ENCODE results near the gene USP5.
A peak's percentile ranks its signal among the peaks of the same experiment; 100 is the strongest.
"Not testable (repeated sequence)": the region's sequence is repeated elsewhere in the genome, so short reads cannot be mapped to it uniquely, and the experiment has no call there.

Gene USP5

DNA sequence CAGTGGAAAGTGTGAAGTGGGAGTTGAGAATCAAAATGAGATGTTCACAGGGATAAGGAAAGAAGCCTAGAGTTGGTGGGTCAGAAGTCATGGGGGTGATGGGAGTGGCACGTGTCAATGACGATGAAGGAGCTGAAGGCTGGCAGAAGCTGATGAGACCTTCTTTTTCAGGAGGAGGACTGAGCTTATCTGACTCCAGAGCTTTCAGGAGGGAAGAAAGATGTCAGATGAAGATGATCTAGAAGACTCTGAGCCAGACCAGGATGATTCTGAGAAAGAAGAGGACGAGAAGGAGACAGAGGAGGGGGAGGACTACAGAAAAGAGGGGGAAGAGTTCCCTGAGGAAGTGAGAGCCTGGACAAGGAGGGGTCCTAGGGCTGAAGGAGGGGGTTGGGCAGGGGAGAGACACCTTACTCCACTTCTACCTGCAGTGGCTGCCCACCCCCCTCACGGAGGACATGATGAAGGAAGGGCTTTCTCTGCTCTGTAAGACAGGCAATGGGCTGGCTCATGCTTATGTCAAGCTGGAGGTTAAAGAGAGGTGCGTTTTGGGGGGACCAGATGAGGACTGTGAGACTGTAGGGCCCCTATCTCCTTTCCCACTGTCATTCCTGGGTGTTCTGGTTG is 53.6 kb downstream of the USP5 start:
- no peak for DNase-seq (ENCODE audit: low read depth)
- H3K4me3 ChIP-seq (ENCODE audit: low read length), result peak overlapping the region; percentile 71
- TF ChIP-seq, protein P1, sequence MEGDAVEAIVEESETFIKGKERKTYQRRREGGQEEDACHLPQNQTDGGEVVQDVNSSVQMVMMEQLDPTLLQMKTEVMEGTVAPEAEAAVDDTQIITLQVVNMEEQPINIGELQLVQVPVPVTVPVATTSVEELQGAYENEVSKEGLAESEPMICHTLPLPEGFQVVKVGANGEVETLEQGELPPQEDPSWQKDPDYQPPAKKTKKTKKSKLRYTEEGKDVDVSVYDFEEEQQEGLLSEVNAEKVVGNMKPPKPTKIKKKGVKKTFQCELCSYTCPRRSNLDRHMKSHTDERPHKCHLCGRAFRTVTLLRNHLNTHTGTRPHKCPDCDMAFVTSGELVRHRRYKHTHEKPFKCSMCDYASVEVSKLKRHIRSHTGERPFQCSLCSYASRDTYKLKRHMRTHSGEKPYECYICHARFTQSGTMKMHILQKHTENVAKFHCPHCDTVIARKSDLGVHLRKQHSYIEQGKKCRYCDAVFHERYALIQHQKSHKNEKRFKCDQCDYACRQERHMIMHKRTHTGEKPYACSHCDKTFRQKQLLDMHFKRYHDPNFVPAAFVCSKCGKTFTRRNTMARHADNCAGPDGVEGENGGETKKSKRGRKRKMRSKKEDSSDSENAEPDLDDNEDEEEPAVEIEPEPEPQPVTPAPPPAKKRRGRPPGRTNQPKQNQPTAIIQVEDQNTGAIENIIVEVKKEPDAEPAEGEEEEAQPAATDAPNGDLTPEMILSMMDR (conservative IDR thresholded peaks at IDR 0.05; ENCODE audit: low read depth, low read length), result no peak

DNA sequence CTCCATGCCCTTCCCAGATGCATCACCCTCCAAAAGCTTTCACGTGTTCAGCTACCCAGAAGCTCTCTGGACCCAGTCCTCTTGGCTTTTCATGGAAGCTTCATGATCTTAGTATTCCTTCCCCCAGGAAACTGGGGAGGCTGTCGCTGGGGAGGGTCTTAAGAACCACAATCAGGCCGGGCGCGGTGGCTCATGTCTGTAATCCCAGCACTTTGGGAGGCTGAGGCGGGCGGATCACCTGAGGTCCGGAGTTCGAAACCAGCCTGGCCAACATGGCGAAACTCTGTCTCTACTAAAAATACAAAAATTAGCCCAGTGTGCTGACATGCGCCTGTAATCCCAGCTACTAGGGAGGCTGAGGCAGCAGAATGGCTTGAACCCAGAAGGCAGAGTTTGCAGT is 56.2 kb downstream of the USP5 start:
- not testable (repeated sequence) for H3K4me3 ChIP-seq (ENCODE audit: low read length); DNase-seq (ENCODE audit: low read depth)

DNA sequence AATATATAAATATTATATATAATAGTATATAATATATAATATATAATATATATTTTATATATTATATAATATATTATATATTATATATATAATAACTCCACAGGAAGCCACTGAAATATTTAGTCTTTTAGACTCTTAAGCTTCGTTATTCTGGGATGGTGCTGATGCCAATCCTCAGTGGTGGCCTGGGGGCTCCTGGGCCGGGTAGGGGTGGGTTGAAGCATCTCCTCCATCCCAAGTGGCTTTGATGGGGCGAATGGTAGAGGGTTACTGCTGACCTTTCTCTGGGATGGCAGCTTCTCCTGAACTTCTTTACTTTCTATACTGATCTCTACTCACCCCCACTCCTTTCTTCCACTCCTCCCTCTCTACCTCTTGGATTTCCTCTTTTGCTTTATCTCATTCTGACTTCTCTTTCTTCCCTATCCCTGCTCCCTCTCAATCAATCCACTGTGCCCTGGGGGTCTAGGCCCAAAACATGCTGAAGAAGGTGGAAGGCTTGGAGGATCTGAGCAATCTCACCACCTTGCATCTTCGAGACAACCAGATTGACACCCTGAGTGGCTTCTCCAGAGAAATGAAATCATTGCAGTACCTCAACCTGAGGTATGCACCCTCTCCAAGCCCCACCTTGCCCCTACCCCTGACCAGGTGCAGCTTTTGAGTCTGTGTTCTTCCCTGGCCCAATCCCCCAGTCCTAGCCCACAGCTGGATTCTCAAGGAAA is 57.6 kb downstream of the USP5 start:
- DNase-seq (ENCODE audit: low read depth), result no peak
- TF ChIP-seq, protein P1 (conservative IDR thresholded peaks at IDR 0.05; ENCODE audit: low read depth, low read length), result no peak
- no peak overlapping the region for H3K4me3 ChIP-seq (ENCODE audit: low read length)

DNA sequence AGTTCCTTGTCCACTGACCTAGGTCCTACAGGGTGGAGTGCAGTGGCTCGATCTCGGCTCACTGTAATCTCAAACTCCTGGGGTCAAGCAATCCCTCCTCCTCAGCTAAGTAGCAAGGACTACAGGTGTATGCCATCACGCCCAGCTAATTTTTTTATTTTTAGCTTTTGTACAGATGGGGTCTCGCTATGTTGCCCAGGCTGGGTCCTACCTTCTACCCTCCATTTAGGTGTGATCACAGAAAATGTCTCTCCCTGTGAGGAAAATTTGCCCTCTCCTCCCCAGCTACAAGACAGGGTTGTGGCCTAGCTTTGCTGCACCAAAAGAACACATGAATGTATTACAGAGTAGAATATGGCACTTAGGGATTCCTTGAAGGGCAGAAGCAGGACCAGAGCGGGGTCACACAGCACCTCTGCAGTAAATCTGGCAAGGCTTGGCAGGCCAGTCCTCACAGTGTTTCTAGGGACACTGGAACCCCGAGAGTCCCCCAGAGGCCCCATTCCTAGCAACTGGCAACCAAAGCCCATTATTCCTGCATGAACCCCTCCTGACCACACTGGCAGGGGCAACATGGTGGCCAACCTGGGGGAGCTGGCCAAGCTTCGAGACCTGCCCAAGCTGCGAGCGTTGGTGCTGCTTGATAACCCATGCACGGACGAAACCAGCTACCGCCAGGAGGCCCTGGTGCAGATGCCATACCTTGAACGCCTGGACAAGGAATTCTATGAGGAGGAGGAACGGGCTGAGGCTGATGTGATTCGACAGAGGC is 60.4 kb downstream of the USP5 start:
- no peak overlapping the region for H3K4me3 ChIP-seq (ENCODE audit: low read length)
- TF ChIP-seq, protein P1 (conservative IDR thresholded peaks at IDR 0.05; ENCODE audit: low read depth, low read length), result no peak
- no peak for DNase-seq (ENCODE audit: low read depth)

DNA sequence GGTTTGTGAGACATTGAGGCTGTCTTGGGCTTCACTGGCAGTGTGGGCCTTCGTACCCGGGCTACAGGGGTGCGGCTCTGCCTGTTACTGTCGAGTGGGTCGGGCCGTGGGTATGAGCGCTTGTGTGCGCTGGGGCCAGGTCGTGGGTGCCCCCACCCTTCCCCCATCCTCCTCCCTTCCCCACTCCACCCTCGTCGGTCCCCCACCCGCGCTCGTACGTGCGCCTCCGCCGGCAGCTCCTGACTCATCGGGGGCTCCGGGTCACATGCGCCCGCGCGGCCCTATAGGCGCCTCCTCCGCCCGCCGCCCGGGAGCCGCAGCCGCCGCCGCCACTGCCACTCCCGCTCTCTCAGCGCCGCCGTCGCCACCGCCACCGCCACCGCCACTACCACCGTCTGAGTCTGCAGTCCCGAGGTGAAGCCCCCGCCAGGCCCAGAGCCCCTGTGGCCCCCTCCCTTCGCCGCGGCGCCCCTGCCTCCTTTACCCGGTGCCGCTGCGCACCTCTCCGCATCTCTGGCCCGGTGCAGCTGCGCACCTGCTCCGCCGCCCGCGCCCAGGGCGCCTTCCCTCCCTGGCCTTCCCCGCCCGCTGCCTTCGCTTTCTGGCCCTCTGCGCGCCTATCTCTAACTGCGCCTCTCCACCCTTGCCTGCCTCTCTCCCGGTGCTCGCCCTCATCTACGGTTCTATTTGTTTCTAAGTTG is 62.4 kb downstream of the USP5 start, which contains the start of gene ENO2:
Gene ENO2, plus strand, starts transcription at position 335 of the 701 bp plus-strand sequence. CDS start 1,253 bp downstream, outside the sequence.
- TF ChIP-seq, protein P1 (conservative IDR thresholded peaks at IDR 0.05; ENCODE audit: low read depth, low read length), result no peak
- DNase-seq (ENCODE audit: low read depth), result no peak
- peak within 1 kb of the TSS; percentile 82 for H3K4me3 ChIP-seq (ENCODE audit: low read length)

DNA sequence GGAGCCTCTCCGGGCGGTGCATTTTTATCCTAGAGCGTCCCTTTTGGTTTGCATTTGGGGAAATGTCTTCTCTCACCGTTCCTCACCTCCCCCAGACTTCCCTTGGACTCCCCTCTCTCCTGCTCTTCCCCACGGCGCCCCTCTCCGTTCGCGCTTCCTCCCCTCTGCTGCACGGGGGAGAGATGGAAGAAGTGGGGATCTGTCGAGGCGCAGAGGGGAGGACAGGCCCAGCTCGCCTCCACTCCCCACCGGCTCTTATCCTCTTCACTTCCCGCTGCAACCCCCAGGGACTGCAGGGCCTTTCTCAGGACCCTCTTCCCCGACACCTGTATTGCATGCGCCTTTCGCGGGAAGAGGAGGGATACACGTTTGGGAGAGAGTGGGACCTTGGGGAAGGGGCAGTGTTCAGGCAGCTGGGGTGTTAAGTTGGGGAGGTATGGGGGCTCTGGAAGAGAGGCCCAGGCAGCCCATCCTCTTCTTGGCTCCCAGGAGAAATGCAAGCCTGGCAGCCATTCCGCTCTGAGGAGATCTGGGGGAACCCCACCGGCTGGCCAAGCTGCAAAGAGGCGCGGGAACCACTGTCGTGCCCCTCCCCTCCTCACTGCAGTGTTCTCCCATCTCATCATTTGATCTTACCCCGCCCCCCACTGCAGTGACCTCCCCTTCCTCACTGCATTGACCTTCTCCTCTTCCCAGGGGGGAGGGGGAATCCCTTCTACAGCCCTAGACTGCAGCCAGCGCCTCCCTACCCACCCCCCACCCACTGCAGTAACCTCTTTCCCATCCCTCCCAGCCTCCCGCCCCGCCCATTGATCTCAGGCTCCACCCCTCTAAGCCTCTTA is 63.2 kb downstream of the USP5 start:
- TF ChIP-seq, protein P1 (conservative IDR thresholded peaks at IDR 0.05; ENCODE audit: low read depth, low read length), result no peak
- H3K4me3 ChIP-seq (ENCODE audit: low read length), result peak overlapping the region; percentile 82
- DNase-seq (ENCODE audit: low read depth), result no peak

Measured in retinal pigment epithelial cell (primary cell).